ENCODE data around the gene SKIC2.
A peak's percentile ranks its signal among the peaks of the same experiment; 100 is the strongest.

SKIC2 gene

GRCh38 chr6:31919624-31920303 lies 39.2 kb upstream of the SKIC2 start:
- Histone ChIP-seq H3K4me3 (replicated peaks; ENCODE audit: insufficient read depth, low read length) (no peak overlapping the region), H3K27me3 (ENCODE audit: insufficient read depth, poor library complexity, severe bottlenecking) (no peaks in the 10 kb centered on the region), H3K27ac (replicated peaks) (no peak overlapping the region)
- DNase-seq (ENCODE audit: low read depth in 1 of 2, low spot score in 1 of 2), result no peak
- TF ChIP-seq CTCF (IDR thresholded peaks at IDR 0.05; ENCODE audit: insufficient read depth, low read length) (no peak), POLR2AphosphoS5 (IDR thresholded peaks at IDR 0.05; ENCODE audit: low read depth) (no peak), SPI1 (IDR thresholded peaks at IDR 0.05; ENCODE audit: borderline replicate concordance, low read depth) (no peak), REST (IDR thresholded peaks at IDR 0.05; ENCODE audit: insufficient replicate concordance, low read depth) (no peak), GABPA (IDR thresholded peaks at IDR 0.05; ENCODE audit: low read depth) (no peak)

- H3K27ac ChIP-seq (replicated peaks), result no peak overlapping the region
- peak; percentile 54 to 67 for DNase-seq (ENCODE audit: low read depth in 1 of 2, low spot score in 1 of 2)
- no peak overlapping the region for H3K4me3 ChIP-seq (replicated peaks; ENCODE audit: insufficient read depth, low read length)
- H3K27me3 ChIP-seq (ENCODE audit: insufficient read depth, poor library complexity, severe bottlenecking), result no peaks in the 10 kb centered on the region
- TF ChIP-seq GABPA (IDR thresholded peaks at IDR 0.05; ENCODE audit: low read depth), result no peak
- no peak for TF ChIP-seq SPI1 (IDR thresholded peaks at IDR 0.05; ENCODE audit: borderline replicate concordance, low read depth)
- no peak for TF ChIP-seq POLR2AphosphoS5 (IDR thresholded peaks at IDR 0.05; ENCODE audit: low read depth)
- no peak for TF ChIP-seq REST (IDR thresholded peaks at IDR 0.05; ENCODE audit: insufficient replicate concordance, low read depth)
- no peak for TF ChIP-seq CTCF (IDR thresholded peaks at IDR 0.05; ENCODE audit: insufficient read depth, low read length)
These were observed 38.2 kb upstream of the SKIC2 start for GRCh38 chr6:31920811-31921210.

- Histone ChIP-seq H3K4me3 (replicated peaks; ENCODE audit: insufficient read depth, low read length) (no peak overlapping the region), H3K27me3 (ENCODE audit: insufficient read depth, poor library complexity, severe bottlenecking) (no peaks in the 10 kb centered on the region), H3K27ac (replicated peaks) (no peak overlapping the region)
- TF ChIP-seq CTCF (IDR thresholded peaks at IDR 0.05; ENCODE audit: insufficient read depth, low read length) (peak; percentile 2), SPI1 (IDR thresholded peaks at IDR 0.05; ENCODE audit: borderline replicate concordance, low read depth) (no peak)
- peak in 1 of 2 experiments; percentile 33 for DNase-seq (ENCODE audit: low read depth in 1 of 2, low spot score in 1 of 2)
These were observed 36.0 kb upstream of the SKIC2 start for GRCh38 chr6:31922942-31923341.

Measured in HL-60 (cell line).